ENCODE measurements around the gene CLASP1. TPM values are rescaled to one million over a fixed set of nuclear protein-coding genes. Genes with fewer than 3 reads are reported as not detected.

The CLASP1 gene
- total RNA-seq, 1 experiment from 2014 or later = 49.2 TPM

GRCh38 chr2:121505986-121506586 lies 143.2 kb downstream of the CLASP1 start:
- DNase-seq (ENCODE audit: low read depth, low spot score) (no peak), ATAC-seq (no peak)
- no peaks in the 10 kb centered on the region for H3K27me3 ChIP-seq (ENCODE audit: control insufficient read depth, insufficient read depth, low read length)
- H3K4me1 ChIP-seq (ENCODE audit: control insufficient read depth, insufficient read depth, low read length) = no peaks in the 10 kb centered on the region
- no peak overlapping the region for H3K4me3 ChIP-seq (ENCODE audit: low read depth in 2 of 2, low read length in 2 of 2)
- TF ChIP-seq POLR2AphosphoS5 (IDR thresholded peaks at IDR 0.05; ENCODE audit: low read depth, low read length) (no peak), REST (IDR thresholded peaks at IDR 0.05; ENCODE audit: insufficient read depth in 1 of 2, low read depth in 2 of 2, low read length in 1 of 2) (no peak), CTCF (IDR thresholded peaks at IDR 0.05) (no peak), SIN3A (IDR thresholded peaks at IDR 0.05; ENCODE audit: borderline replicate concordance, insufficient read depth, low read depth, low read length) (no peak), TCF7L2 (IDR thresholded peaks at IDR 0.05; ENCODE audit: low read depth, low read length) (no peak)
- no peak overlapping the region for H3K27ac ChIP-seq (ENCODE audit: low read length)
- CTCF ChIA-PET = no interaction called here
- peaks cover 6% of the 10 kb centered on the region; the same call in 1 of the 2 replicates for H3K36me3 ChIP-seq (ENCODE audit: control insufficient read depth, insufficient read depth, low read length)
- in situ Hi-C loops (cut with HindIII; ENCODE audit: low pct_unique_long_range_greater_than_20kb, low sequenced_read_pairs) = no loop called here
- intact Hi-C loops (cut with micrococcal nuclease; ENCODE audit: unreplicated experiment) = no loop called here
- BruUV-seq (replicated peaks) = no TSS peak
- POLR2A ChIA-PET = no interaction called here
- no peaks in the 10 kb centered on the region for H3K9me3 ChIP-seq (ENCODE audit: control insufficient read depth, insufficient read depth, low read depth, low read length)

DNA sequence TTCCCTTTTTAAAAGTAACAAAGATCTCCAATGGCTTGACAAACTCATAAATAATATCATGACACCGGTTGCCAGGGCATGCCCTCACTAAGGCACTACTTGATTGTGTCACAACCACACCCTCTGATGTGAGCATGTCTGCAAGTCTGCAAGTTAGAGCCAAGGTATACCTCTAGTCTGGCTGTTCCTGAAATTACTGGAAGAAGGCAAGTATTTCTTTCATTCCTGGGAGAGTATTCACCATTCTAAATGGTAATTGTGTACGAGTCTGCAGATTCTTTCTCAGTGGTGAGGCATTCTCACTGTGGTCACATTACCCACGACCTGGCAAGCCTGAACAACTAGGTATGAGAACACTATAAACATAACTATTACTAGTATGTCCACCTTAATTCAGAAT lies 144.3 kb downstream of the CLASP1 start:
- TF ChIP-seq TCF7L2 (IDR thresholded peaks at IDR 0.05; ENCODE audit: low read depth, low read length) (no peak), SIN3A (IDR thresholded peaks at IDR 0.05; ENCODE audit: borderline replicate concordance, insufficient read depth, low read depth, low read length) (no peak), POLR2AphosphoS5 (IDR thresholded peaks at IDR 0.05; ENCODE audit: low read depth, low read length) (no peak), REST (IDR thresholded peaks at IDR 0.05; ENCODE audit: insufficient read depth in 1 of 2, low read depth in 2 of 2, low read length in 1 of 2) (no peak), CTCF (IDR thresholded peaks at IDR 0.05) (no peak)
- H3K4me3 ChIP-seq (ENCODE audit: low read depth in 2 of 2, low read length in 2 of 2) = no peak overlapping the region
- in situ Hi-C loops (cut with HindIII; ENCODE audit: low pct_unique_long_range_greater_than_20kb, low sequenced_read_pairs) (no loop called here), intact Hi-C loops (cut with micrococcal nuclease; ENCODE audit: unreplicated experiment) (no loop called here)
- peaks cover 6% of the 10 kb centered on the region; the same call in 1 of the 2 replicates for H3K36me3 ChIP-seq (ENCODE audit: control insufficient read depth, insufficient read depth, low read length)
- ChIA-PET POLR2A (no interaction called here), CTCF (no interaction called here)
- no TSS peak for BruUV-seq (replicated peaks)
- no peak overlapping the region for H3K27ac ChIP-seq (ENCODE audit: low read length)
- H3K9me3 ChIP-seq (ENCODE audit: control insufficient read depth, insufficient read depth, low read depth, low read length) = no peaks in the 10 kb centered on the region
- DNase-seq (ENCODE audit: low read depth, low spot score) (no peak), ATAC-seq (no peak; the same call in 1 of the 2 replicates)
- no peaks in the 10 kb centered on the region for H3K27me3 ChIP-seq (ENCODE audit: control insufficient read depth, insufficient read depth, low read length)
- no peaks in the 10 kb centered on the region for H3K4me1 ChIP-seq (ENCODE audit: control insufficient read depth, insufficient read depth, low read length)
